GM18907 (cell line): Measurements from ENCODE around the gene ARHGAP6.
"Not testable (repeated sequence)": the region's sequence is repeated elsewhere in the genome, so short reads cannot be mapped to it uniquely, and the experiment has no call there.

ENCODE experiments used
- ATAC-seq: cut with Tn5 transposase; IDR thresholded peaks from one replicate; pipeline ENCODE4 v1.9.1; 2021; ENCODE audit warnings: mild to moderate bottlenecking, moderate library complexity; ENCODE audit not compliant: unreplicated experiment

ARHGAP6 gene

GRCh38 chrX:11261260-11261659 is 404.5 kb downstream of the ARHGAP6 start:
- ATAC-seq = no peak

- no peak for ATAC-seq
These were observed 406.3 kb downstream of the ARHGAP6 start for GRCh38 chrX:11259437-11259836.

GRCh38 chrX:11257711-11258110 is 408.0 kb downstream of the ARHGAP6 start:
- ATAC-seq = no peak

- no peak for ATAC-seq
These were observed 408.4 kb downstream of the ARHGAP6 start for GRCh38 chrX:11257290-11257689.

GRCh38 chrX:11254417-11255109 is 411.2 kb downstream of the ARHGAP6 start:
- no peak for ATAC-seq

GRCh38 chrX:11244636-11245035 is 421.1 kb downstream of the ARHGAP6 start:
- no peak for ATAC-seq

GRCh38 chrX:11242704-11243103 is 423.0 kb downstream of the ARHGAP6 start:
- no peak for ATAC-seq

- no peak for ATAC-seq
These were observed 424.0 kb downstream of the ARHGAP6 start for GRCh38 chrX:11241720-11242119.

GRCh38 chrX:11239230-11239629 is 426.5 kb downstream of the ARHGAP6 start:
- peak; percentile 83 for ATAC-seq

- not testable (repeated sequence) for ATAC-seq
These were observed 430.3 kb downstream of the ARHGAP6 start for GRCh38 chrX:11235377-11235776.

- ATAC-seq = no peak
These were observed 450.4 kb downstream of the ARHGAP6 start for GRCh38 chrX:11215191-11215921.

GRCh38 chrX:11214346-11215190 is 451.2 kb downstream of the ARHGAP6 start:
- ATAC-seq = no peak

- ATAC-seq = no peak
These were observed 453.0 kb downstream of the ARHGAP6 start for GRCh38 chrX:11212741-11213140.

GRCh38 chrX:11210415-11210801 is 455.3 kb downstream of the ARHGAP6 start:
- ATAC-seq = no peak

- ATAC-seq = no peak
These were observed 455.8 kb downstream of the ARHGAP6 start for GRCh38 chrX:11209798-11210414.

- no peak for ATAC-seq
These were observed 459.0 kb downstream of the ARHGAP6 start for GRCh38 chrX:11206716-11207115.

- no peak for ATAC-seq
These were observed 459.9 kb downstream of the ARHGAP6 start for GRCh38 chrX:11205796-11206195.

- no peak for ATAC-seq
These were observed 468.0 kb downstream of the ARHGAP6 start for GRCh38 chrX:11197671-11198070.

GRCh38 chrX:11196476-11196875 is 469.2 kb downstream of the ARHGAP6 start:
- ATAC-seq = no peak

GRCh38 chrX:11193035-11193469 is 472.7 kb downstream of the ARHGAP6 start:
- no peak for ATAC-seq
